ENCODE measurements around the gene FGFR3. TPM values are rescaled to one million over a fixed set of nuclear protein-coding genes. Genes with fewer than 3 reads are reported as not detected.

Gene FGFR3
- total RNA-seq, 2 donors from 2014 or later = 2.1 to 2.4 TPM

DNA sequence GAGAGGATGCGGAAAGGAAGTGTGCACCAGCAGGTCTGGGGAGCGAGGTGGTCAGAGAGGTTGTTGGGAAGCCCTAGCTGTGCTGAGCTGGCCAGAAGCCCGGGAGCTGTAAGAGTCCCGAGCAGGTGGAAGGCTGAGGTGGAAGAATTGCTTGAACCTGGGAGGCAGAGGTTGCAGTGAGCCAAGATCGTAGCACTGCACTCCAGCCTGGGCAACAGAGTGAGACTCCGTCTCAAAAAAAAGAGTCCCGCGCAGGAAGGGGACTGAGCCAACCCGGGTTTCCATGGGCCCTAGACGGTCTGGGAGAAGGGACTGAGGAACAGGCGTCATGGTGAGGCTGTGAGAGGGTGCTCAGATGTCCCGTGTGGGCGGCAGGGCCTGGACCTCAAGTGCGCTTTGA is 12.7 kb upstream of the FGFR3 start:
- intact Hi-C loops (cut with DNase I) = no loop called here
- no peak for DNase-seq (ENCODE audit: low spot score)

GRCh38 chr4:1783015-1783414 is 10.1 kb upstream of the FGFR3 start:
- DNase-seq (ENCODE audit: low spot score) = no peak
- intact Hi-C loops (cut with DNase I) = no loop called here

GRCh38 chr4:1783970-1784369 is 9.1 kb upstream of the FGFR3 start:
- no peak for DNase-seq (ENCODE audit: low spot score)
- intact Hi-C loops (cut with DNase I) = no loop called here

GRCh38 chr4:1784395-1784788 is 8.7 kb upstream of the FGFR3 start:
- no peak for DNase-seq (ENCODE audit: low spot score)
- intact Hi-C loops (cut with DNase I) = no loop called here

GRCh38 chr4:1784789-1785591 is 8.1 kb upstream of the FGFR3 start:
- intact Hi-C loops (cut with DNase I) = no loop called here
- no peak for DNase-seq (ENCODE audit: low spot score)

DNA sequence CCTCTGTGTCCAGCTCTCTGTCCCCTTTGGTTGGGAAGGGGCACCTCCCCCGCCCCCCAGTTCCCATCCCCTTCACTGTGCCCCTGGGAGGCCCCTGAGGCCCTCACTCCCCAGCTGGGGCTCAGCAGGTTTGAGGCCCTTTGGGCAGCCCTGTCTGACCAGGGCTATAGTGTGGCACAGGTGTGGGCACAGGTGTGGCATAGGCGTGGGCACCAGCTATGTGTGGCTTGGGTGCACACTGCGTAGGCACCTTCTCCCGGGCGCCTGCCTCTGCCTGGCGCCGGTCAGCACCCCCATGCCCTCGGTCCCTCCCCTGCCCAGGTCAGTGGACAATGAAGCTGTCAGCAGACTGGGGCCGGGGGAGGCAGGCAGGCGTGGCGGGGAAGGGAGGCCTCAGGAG is 7.5 kb upstream of the FGFR3 start:
- intact Hi-C loops (cut with DNase I) = no loop called here
- no peak for DNase-seq (ENCODE audit: low spot score)

- no peak for DNase-seq (ENCODE audit: low spot score)
- intact Hi-C loops (cut with DNase I) = no loop called here
Measured at GRCh38 chr4:1786544-1787362, 6.3 kb upstream of the FGFR3 start.

GRCh38 chr4:1787411-1788077 is 5.5 kb upstream of the FGFR3 start:
- DNase-seq (ENCODE audit: low spot score) = no peak
- intact Hi-C loops (cut with DNase I) = no loop called here

GRCh38 chr4:1788254-1788973 is 4.7 kb upstream of the FGFR3 start:
- DNase-seq (ENCODE audit: low spot score) = no peak
- intact Hi-C loops (cut with DNase I) = no loop called here

GRCh38 chr4:1789552-1789951 is 3.5 kb upstream of the FGFR3 start:
- intact Hi-C loops (cut with DNase I) = no loop called here
- DNase-seq (ENCODE audit: low spot score) = no peak

DNA sequence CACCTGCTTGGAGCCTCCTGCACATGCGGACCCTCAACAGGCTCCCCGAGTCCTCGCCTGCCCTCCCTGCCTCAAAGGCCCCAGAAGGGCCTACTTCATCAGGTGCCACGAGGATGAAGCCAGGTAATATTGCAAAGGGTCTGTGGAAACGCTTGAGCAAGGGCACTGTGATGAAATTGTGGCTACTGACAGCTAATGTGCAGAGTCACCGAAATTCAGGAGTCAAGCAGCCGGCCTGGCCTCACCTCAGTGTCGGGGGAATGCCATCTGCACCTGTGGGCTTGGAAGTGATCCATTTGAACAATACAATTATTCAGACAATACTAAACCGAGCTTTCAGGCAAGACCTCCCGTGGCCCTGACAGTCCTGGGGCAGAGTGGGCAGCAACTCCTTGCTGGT is 3.1 kb upstream of the FGFR3 start:
- intact Hi-C loops (cut with DNase I) = no loop called here
- no peak for DNase-seq (ENCODE audit: low spot score)

GRCh38 chr4:1792158-1792831 is 798 bp upstream of the FGFR3 start:
- intact Hi-C loops (cut with DNase I) = no loop called here
- no peak for DNase-seq (ENCODE audit: low spot score)

DNA sequence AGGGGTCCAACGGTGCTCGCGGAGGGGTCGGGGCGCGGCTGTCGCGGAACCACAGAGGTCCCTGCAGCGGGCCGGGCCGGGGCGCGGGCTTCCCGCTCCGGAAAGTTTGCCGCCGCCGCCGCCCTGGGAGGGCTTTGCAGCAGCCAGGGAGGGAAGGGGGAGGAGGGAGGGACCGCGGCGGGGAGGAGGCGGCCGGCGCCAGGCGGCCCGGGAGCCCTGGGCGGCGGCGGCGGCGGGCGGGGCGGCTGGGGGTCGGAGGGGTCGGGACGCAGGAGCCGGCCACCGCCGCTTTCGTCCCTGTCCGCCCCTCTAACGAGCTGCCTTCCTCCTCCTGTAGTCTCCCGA is 375 bp downstream of the FGFR3 start:
- no peak for DNase-seq (ENCODE audit: low spot score)
- intact Hi-C loops (cut with DNase I) = no loop called here

- intact Hi-C loops (cut with DNase I) = no loop called here
- DNase-seq (ENCODE audit: low spot score) = no peak
Measured at GRCh38 chr4:1793940-1794808, 1.1 kb downstream of the FGFR3 start.

- intact Hi-C loops (cut with DNase I) = loop anchor here in 1 of 2 donors (5.0 kb wide), 1 partner anchor 1327 kb away; no protein-coding TSS in a partner anchor
- no peak for DNase-seq (ENCODE audit: low spot score)
Measured at GRCh38 chr4:1794809-1795298, 1.8 kb downstream of the FGFR3 start.

- intact Hi-C loops (cut with DNase I) = loop anchor here in 1 of 2 donors (5.0 kb wide), 1 partner anchor 1327 kb away; no protein-coding TSS in a partner anchor
- no peak for DNase-seq (ENCODE audit: low spot score)
Measured at GRCh38 chr4:1795299-1796195, 2.5 kb downstream of the FGFR3 start.

Data from posterior vena cava (tissue), 2 donors.